T-helper 2 cell treated with Interferon-gamma antibody and Interleukin-4, amounts not matched to agents 100 ng/mL and 5 ng/mL, for 36 hours (primary cell): ENCODE results near the gene PSD4. TPM values are rescaled to one million over a fixed set of nuclear protein-coding genes. Genes with fewer than 3 reads are reported as not detected.

Experiments used
- intact Hi-C: fragments of 100-400 bp; cut with micrococcal nuclease; formaldehyde crosslinking; loops from one replicate; pipeline ENCODE4 v1.15.1; 2023
- total RNA-seq: library from RNA; stranded (reverse); gene quantifications from 2 replicates; pipeline ENCODE4 v1.2.3, GENCODE V29; 2022

PSD4 gene
- total RNA-seq, 1 donor from 2014 or later, result 302 TPM

DNA sequence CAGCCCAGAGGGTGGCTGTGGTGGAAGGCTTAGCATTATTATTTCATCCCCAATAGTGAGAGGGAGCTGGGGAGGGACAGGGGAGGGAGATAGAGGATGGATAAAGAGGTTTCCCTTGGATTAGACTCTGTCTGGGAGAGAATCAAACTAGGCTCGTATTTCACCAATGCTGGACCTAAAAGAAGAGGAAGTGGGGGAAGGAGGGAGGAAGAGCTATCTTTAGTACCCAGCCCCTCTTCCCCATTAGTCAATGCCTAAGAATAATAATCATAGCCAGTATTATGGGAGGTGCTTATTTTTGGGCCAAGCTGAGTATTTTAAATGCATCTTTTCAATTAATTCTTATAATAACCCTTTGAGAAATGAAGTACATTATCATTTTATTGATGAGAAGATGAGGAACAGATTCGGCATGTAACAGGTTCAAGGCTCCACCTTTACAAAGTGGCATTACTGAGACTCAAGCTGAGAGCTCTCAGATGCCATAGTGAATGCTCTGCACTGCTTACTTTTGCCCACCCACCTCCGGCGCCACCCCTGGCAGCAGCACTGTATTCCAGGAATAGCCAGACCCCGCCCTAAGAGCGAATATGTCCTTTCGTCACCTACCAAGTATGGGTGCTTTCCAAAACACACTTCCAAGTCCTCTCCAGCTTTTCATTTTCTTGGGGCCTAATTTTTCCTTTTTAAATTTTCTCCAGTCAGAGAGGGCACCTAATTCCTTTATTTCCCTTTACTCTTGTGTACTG is 83.9 kb downstream of the PSD4 start:
- intact Hi-C loops, result no loop called here

DNA sequence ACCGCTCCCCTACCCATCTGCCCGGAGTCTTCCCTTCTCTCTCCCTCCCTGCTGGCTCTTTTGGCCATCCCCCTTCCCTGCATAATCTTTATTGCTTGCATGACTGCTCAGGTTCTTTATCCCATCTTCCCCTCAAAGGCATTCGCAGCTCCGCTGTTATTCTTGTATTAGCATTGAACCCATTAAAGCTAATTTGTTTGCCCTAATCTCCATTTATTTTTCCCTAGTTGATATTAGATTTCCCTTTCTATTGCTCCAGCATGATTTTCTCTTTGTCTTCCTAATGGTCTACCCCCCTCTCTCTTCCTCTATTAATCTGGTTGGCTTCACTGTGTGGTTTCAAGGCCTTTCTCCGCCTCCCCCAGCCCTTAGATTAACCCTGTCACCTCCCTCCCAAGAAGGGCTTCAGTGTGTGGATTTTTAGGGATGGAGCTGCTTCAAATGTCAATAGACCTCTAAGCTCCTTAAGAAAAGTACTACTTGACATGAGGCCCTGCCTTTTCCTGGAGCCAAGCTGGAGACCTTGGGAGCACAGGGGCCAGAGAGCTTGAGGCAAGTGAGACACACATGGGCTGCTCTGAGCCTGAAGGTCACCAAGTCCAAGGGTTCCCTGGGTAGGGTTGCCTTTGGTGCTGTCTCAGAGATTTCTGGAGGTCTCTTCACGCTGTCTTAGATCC is 84.8 kb downstream of the PSD4 start:
- intact Hi-C loops, result no loop called here

Other genes starting within 250 kb of the PSD4 start
- gene IL36G, start 196.0 kb upstream of the PSD4 start, total RNA-seq, result not detected in 2 replicates
- 0.25 TPM in 1 of 2 replicates, not detected in the other for gene IL36A, start 168.5 kb upstream of the PSD4 start, total RNA-seq
- not detected in 2 replicates for gene IL36B, start 121.1 kb upstream of the PSD4 start, total RNA-seq
- not detected in 2 replicates for gene IL36RN, start 114.8 kb upstream of the PSD4 start, total RNA-seq
- gene IL1F10, start 106.0 kb upstream of the PSD4 start, total RNA-seq, result not detected in 2 replicates
- 0.70 TPM in 2 replicates for gene IL1RN, start 46.4 kb upstream of the PSD4 start, total RNA-seq
- 0.32 and 0.45 TPM in 2 replicates for gene PAX8, start 105.0 kb downstream of the PSD4 start, total RNA-seq